Peyer's patch (tissue), 4 donors: ENCODE measurements around the gene ADAMTS12.

Source experiments
- CTCF ChIP-seq, 6 experiments: fragments of 450-650 bp in 4 of 6; fragments of 200-600 bp in 2 of 6; sonication (generic) in 1 of 6; IDR thresholded peaks; one replicate each; pipeline ENCODE4 v1.5.1; 2017 to 2019; ENCODE audit warnings: antibody characterized with exemption in 6 of 6, mild to moderate bottlenecking in 3 of 6, moderate library complexity in 1 of 6
- POLR2A ChIP-seq, 2 donors: fragments of 450-650 bp; IDR thresholded peaks; one replicate each; pipeline ENCODE4 v1.5.1; 2017; ENCODE audit warnings: antibody characterized with exemption in 2 of 2, mild to moderate bottlenecking in 2 of 2, moderate library complexity in 2 of 2

- TF ChIP-seq CTCF (IDR thresholded peaks at IDR 0.05) (no peak), POLR2A (IDR thresholded peaks at IDR 0.05) (no peak)
These were observed 166.0 kb downstream of the ADAMTS12 start for GRCh38 chr5:33725806-33726205.
